SK-N-SH treated with all-trans-retinoic acid at 6 μM for 48 hours (cell line): ENCODE measurements around the gene FKBP4.

Source experiments
- ATAC-seq: fragments of 200-7000 bp; cut with Tn5 transposase; 3 replicates; pipeline ENCODE4 v1.9.1; 2020; ENCODE audit warnings: mild to moderate bottlenecking, moderate library complexity
- ARNTL ChIP-seq: fragments of 450-650 bp; formaldehyde crosslinking; IDR thresholded peaks from 2 replicates; pipeline ENCODE4 v1.5.0; 2020; ENCODE audit warnings: low read depth, mild to moderate bottlenecking, moderate library complexity, borderline replicate concordance
- BACH2 ChIP-seq: fragments of 250-450 bp; sonication (Bioruptor Pico); IDR thresholded peaks from 2 replicates; pipeline ENCODE4 v1.9.0; 2021; ENCODE audit warnings: mild to moderate bottlenecking, borderline replicate concordance
- CREB5 ChIP-seq: fragments of 250-450 bp; sonication (Bioruptor Pico); IDR thresholded peaks from 2 replicates; pipeline ENCODE4 v1.5.1; 2020; ENCODE audit warnings: low read depth, mild to moderate bottlenecking, moderate library complexity
- CSDC2 ChIP-seq: fragments of 250-450 bp; sonication (Bioruptor Pico); IDR thresholded peaks from 2 replicates; pipeline ENCODE4 v1.5.0; 2020; ENCODE audit warnings: mild to moderate bottlenecking, moderate library complexity
- CSRNP3 ChIP-seq: fragments of 250-450 bp; sonication (Bioruptor Pico); IDR thresholded peaks from 2 replicates; pipeline ENCODE4 v1.5.1; 2021; ENCODE audit warnings: mild to moderate bottlenecking, moderate library complexity
- ESRRG ChIP-seq: fragments of 250-450 bp; sonication (Bioruptor Pico); IDR thresholded peaks from 2 replicates; pipeline ENCODE4 v1.6.1; 2021; ENCODE audit warnings: mild to moderate bottlenecking
- GLIS3 ChIP-seq: fragments of 250-450 bp; sonication (Bioruptor Pico); IDR thresholded peaks from 2 replicates; pipeline ENCODE4 v1.5.0; 2020; ENCODE audit warnings: mild to moderate bottlenecking, moderate library complexity
- ISL1 ChIP-seq: fragments of 250-450 bp; sonication (Bioruptor Pico); IDR thresholded peaks from 2 replicates; pipeline ENCODE4 v2.1.2; 2022; ENCODE audit warnings: mild to moderate bottlenecking, moderate library complexity
- OSR1 ChIP-seq: fragments of 250-450 bp; sonication (Bioruptor Pico); IDR thresholded peaks from 2 replicates; pipeline ENCODE4 v1.8.0; 2022; ENCODE audit warnings: moderate library complexity, mild to moderate bottlenecking, inconsistent platforms
- PATZ1 ChIP-seq: fragments of 250-450 bp; sonication (Bioruptor Pico); IDR thresholded peaks from 2 replicates; pipeline ENCODE4 v1.8.0; 2020; ENCODE audit warnings: mild to moderate bottlenecking, moderate library complexity, borderline replicate concordance
- POU6F1 ChIP-seq: fragments of 250-450 bp; sonication (Bioruptor Pico); IDR thresholded peaks from 2 replicates; pipeline ENCODE4 v1.8.0; 2021; ENCODE audit warnings: low read depth, mild to moderate bottlenecking, moderate library complexity, borderline replicate concordance
- PPARA ChIP-seq: fragments of 250-450 bp; sonication (Bioruptor Pico); IDR thresholded peaks from 2 replicates; pipeline ENCODE4 v1.5.0; 2020; ENCODE audit warnings: mild to moderate bottlenecking, borderline replicate concordance
- RARB ChIP-seq: fragments of 250-450 bp; sonication (Bioruptor Pico); IDR thresholded peaks from 2 replicates; pipeline ENCODE4 v1.8.0; 2021; ENCODE audit warnings: mild to moderate bottlenecking, moderate library complexity
- SNAI2 ChIP-seq: fragments of 250-450 bp; sonication (Bioruptor Pico); IDR thresholded peaks from 2 replicates; pipeline ENCODE4 v1.5.0; 2020; ENCODE audit warnings: mild to moderate bottlenecking, moderate library complexity
- TCF4 ChIP-seq: fragments of 250-450 bp; sonication (Bioruptor Pico); IDR thresholded peaks from 2 replicates; pipeline ENCODE4 v1.8.0; 2021; ENCODE audit warnings: mild to moderate bottlenecking, moderate library complexity, borderline replicate concordance
- TOX ChIP-seq: fragments of 250-450 bp; sonication (Bioruptor Pico); IDR thresholded peaks from 2 replicates; pipeline ENCODE4 v1.8.0; 2021; ENCODE audit warnings: mild to moderate bottlenecking, moderate library complexity, borderline replicate concordance
- TSHZ2 ChIP-seq: fragments of 250-450 bp; sonication (Bioruptor Pico); IDR thresholded peaks from 2 replicates; pipeline ENCODE4 v1.5.0; 2020; ENCODE audit warnings: mild to moderate bottlenecking, moderate library complexity
- ZC3H10 ChIP-seq: fragments of 250-450 bp; sonication (Bioruptor Pico); IDR thresholded peaks from 2 replicates; pipeline ENCODE4 v1.5.1; 2021; ENCODE audit warnings: mild to moderate bottlenecking, moderate library complexity
- ZFP3 ChIP-seq: fragments of 250-450 bp; sonication (Bioruptor Pico); IDR thresholded peaks from 2 replicates; pipeline ENCODE4 v1.5.0; 2020; ENCODE audit warnings: mild to moderate bottlenecking, moderate library complexity
- ZFP30 ChIP-seq: fragments of 450-650 bp; formaldehyde crosslinking; IDR thresholded peaks from 2 replicates; pipeline ENCODE4 v1.5.0; 2022; ENCODE audit warnings: mild to moderate bottlenecking, moderate library complexity
- ZNF565 ChIP-seq: fragments of 450-650 bp; formaldehyde crosslinking; conservative IDR thresholded peaks from 2 replicates; pipeline ENCODE4 v1.5.0; 2020; ENCODE audit warnings: low read depth, mild to moderate bottlenecking, moderate library complexity
- ZNF70 ChIP-seq: fragments of 450-650 bp; formaldehyde crosslinking; IDR thresholded peaks from 2 replicates; pipeline ENCODE4 v1.5.0; 2020; ENCODE audit warnings: mild to moderate bottlenecking, moderate library complexity
- ZNF8 ChIP-seq: fragments of 450-650 bp; formaldehyde crosslinking; IDR thresholded peaks from 2 replicates; pipeline ENCODE4 v1.5.0; 2020; ENCODE audit warnings: mild to moderate bottlenecking, moderate library complexity

The FKBP4 gene

GRCh38 chr12:2752676-2753371 lies 41.9 kb upstream of the FKBP4 start:
- ATAC-seq = peak; percentile 100
- peak; percentile 71 for TF ChIP-seq ZFP30 (CRISPR knock-in tag)
- TF ChIP-seq CREB5 (CRISPR knock-in tag) = no peak
- TF ChIP-seq PPARA = peak; percentile 89
- 0 out of 2 replicates have a peak, but pooled peaks have one; percentile 23 for TF ChIP-seq TCF4
- peak; percentile 99 for TF ChIP-seq CSDC2
- peak; percentile 93 for TF ChIP-seq ZFP3 (CRISPR knock-in tag)
- no peak for TF ChIP-seq OSR1 (CRISPR knock-in tag)
- TF ChIP-seq ZC3H10 = peak; percentile 81; the same call in 1 of the 2 replicates
- peak; percentile 27; the same call in 1 of the 2 replicates for TF ChIP-seq ZNF8
- peak; percentile 58 for TF ChIP-seq ZNF70
- no peak for TF ChIP-seq CSRNP3
- TF ChIP-seq TOX = no peak; the same call in 1 of the 2 replicates
- TF ChIP-seq PATZ1 (CRISPR knock-in tag) = 0 out of 2 replicates have a peak, but pooled peaks have one; percentile 60
- peak; percentile 88 for TF ChIP-seq ZNF565 (CRISPR knock-in tag)
- no peak for TF ChIP-seq POU6F1 (CRISPR knock-in tag)
- peak; percentile 71 for TF ChIP-seq ISL1 (CRISPR knock-in tag)
- 0 out of 2 replicates have a peak, but pooled peaks have one; percentile 69 for TF ChIP-seq RARB (CRISPR knock-in tag)
- TF ChIP-seq SNAI2 = peak; percentile 98
- TF ChIP-seq TSHZ2 (CRISPR knock-in tag) = peak; percentile 94; the same call in 1 of the 2 replicates
- no peak for TF ChIP-seq ESRRG
- TF ChIP-seq ARNTL (CRISPR knock-in tag) = no peak
- peak; percentile 91 for TF ChIP-seq GLIS3 (CRISPR knock-in tag)
- TF ChIP-seq BACH2 (CRISPR knock-in tag) = no peak

- ATAC-seq = no peak
- TF ChIP-seq ZFP3 (CRISPR knock-in tag) (no peak), POU6F1 (CRISPR knock-in tag) (no peak), ZNF565 (CRISPR knock-in tag) (no peak), CSDC2 (no peak), ARNTL (CRISPR knock-in tag) (no peak), RARB (CRISPR knock-in tag) (no peak), ZC3H10 (no peak), CREB5 (CRISPR knock-in tag) (no peak), TOX (no peak), TSHZ2 (CRISPR knock-in tag) (no peak)
Observed at GRCh38 chr12:2753536-2753935, 41.2 kb upstream of the FKBP4 start.
